Thyroid gland (tissue), 4 donors: ENCODE measurements around the gene PRSS27.

Experiments used
- POLR2A ChIP-seq, 2 donors: fragments of 450-650 bp; IDR thresholded peaks; one replicate each; pipeline ENCODE4 v1.6.1; 2017; ENCODE audit warnings: antibody characterized with exemption in 2 of 2, mild to moderate bottlenecking in 2 of 2, moderate library complexity in 1 of 2
- TF ChIP-seq, protein P1 (sequence below), 6 experiments: fragments of 200-600 bp in 3 of 6; fragments of 450-650 bp in 3 of 6; sonication (generic) in 3 of 6; IDR thresholded peaks; one replicate each; pipeline ENCODE4 v1.5.1; 2016 to 2019; ENCODE audit warnings: antibody characterized with exemption in 6 of 6, mild to moderate bottlenecking in 2 of 6, inconsistent platforms in 1 of 6, moderate library complexity in 1 of 6

DNA sequence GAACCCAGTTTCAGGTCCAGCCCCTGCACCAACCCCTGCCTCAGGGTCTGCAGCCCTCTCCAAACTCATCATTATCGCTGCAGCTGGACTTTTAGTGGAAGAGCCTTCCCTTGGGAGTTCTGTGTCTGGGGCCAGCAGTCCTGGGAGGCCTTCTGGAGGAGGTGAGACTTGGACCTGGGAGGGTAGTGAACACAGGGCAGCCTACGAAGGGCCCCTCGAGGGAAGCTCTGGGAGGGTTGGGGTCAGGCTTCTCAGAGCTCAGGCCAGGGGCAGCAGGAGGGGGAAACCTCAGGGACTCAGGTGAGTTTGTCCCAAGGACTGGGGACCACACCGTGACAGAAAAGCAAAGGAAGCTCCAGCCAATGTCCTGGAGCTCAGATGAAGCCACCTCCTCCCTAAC is 21.1 kb upstream of the PRSS27 start:
- TF ChIP-seq, protein P1, sequence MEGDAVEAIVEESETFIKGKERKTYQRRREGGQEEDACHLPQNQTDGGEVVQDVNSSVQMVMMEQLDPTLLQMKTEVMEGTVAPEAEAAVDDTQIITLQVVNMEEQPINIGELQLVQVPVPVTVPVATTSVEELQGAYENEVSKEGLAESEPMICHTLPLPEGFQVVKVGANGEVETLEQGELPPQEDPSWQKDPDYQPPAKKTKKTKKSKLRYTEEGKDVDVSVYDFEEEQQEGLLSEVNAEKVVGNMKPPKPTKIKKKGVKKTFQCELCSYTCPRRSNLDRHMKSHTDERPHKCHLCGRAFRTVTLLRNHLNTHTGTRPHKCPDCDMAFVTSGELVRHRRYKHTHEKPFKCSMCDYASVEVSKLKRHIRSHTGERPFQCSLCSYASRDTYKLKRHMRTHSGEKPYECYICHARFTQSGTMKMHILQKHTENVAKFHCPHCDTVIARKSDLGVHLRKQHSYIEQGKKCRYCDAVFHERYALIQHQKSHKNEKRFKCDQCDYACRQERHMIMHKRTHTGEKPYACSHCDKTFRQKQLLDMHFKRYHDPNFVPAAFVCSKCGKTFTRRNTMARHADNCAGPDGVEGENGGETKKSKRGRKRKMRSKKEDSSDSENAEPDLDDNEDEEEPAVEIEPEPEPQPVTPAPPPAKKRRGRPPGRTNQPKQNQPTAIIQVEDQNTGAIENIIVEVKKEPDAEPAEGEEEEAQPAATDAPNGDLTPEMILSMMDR (IDR thresholded peaks at IDR 0.05), result no peak
- TF ChIP-seq POLR2A (IDR thresholded peaks at IDR 0.05), result no peak
